ENCODE results near the gene THG1L. TPM values are rescaled to one million over a fixed set of nuclear protein-coding genes. Genes with fewer than 3 reads are reported as not detected.
A peak's percentile ranks its signal among the peaks of the same experiment; 100 is the strongest.
"Not testable (repeated sequence)": the region's sequence is repeated elsewhere in the genome, so short reads cannot be mapped to it uniquely, and the experiment has no call there.

Gene THG1L
- total RNA-seq, 1 donor from 2014 or later: 15.4 TPM

DNA sequence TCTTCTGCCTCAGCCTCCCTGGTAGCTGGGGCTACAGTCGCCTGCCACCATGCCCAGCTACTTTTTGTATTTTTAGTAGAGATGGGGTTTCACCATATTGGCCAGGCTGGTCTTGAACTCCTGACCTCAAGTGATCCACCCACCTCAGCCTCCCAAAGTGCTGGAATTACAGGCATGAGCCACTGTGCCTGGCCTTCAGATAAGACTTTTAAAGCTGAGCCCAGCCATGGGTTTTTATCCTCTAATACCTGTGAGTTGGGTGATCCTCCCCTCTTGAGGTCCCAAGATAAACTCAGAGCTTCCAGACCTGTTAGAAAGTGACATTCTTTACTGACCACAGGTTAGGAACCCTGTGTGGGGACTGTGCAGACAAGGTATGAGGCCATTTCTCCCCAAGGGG lies 3.4 kb upstream of the THG1L start:
- DNase-seq (ENCODE audit: low spot score): not testable (repeated sequence)

- DNase-seq (ENCODE audit: low spot score): no peak
Observed at GRCh38 chr5:157729858-157730257, 1.4 kb upstream of the THG1L start.

GRCh38 chr5:157730900-157731271 lies 334 bp upstream of the THG1L start:
- DNase-seq (ENCODE audit: low spot score): no peak

- no peak for DNase-seq (ENCODE audit: low spot score)
Observed at GRCh38 chr5:157732130-157732514, 902 bp downstream of the THG1L start.

- DNase-seq (ENCODE audit: low spot score): peak; percentile 14
Observed at GRCh38 chr5:157732596-157733262, 1.5 kb downstream of the THG1L start.

DNA sequence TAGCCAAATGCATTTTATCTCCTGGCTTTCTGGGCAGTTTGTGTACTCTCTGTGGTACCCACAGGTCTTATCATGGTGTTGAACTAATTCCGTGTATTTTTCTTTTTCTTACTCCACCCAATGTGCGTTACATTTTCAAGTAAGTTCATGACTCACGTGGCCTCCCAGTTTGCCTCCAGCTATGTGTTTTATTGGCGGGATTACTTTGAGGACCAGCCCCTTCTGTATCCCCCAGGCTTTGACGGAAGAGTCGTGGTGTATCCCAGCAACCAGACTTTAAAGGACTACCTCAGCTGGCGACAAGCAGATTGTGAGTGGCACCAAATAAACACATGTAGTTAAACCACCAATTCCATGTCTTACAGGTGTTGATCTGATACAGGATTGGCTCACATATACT lies 3.2 kb downstream of the THG1L start:
- no peak for DNase-seq (ENCODE audit: low spot score)

DNA sequence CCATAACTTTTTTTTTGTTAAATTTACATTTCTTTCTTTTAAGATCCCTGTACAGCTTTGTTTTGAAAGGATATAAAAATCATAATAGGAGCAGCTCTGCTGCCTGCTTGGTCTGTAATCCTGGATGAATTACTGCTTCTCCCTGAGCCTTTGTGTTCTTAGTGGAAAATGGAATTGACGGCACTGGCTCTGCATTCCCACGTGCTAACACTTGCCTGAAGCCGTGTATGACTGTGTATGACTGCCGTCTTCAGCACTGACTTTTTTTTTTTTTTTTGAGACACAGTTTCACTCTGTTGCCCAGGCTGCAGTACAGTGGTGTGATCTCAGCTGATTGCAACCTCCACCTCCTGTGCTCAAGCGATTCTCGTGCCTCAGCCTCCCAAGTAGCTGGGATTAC lies 4.8 kb downstream of the THG1L start:
- DNase-seq (ENCODE audit: low spot score): no peak

DNA sequence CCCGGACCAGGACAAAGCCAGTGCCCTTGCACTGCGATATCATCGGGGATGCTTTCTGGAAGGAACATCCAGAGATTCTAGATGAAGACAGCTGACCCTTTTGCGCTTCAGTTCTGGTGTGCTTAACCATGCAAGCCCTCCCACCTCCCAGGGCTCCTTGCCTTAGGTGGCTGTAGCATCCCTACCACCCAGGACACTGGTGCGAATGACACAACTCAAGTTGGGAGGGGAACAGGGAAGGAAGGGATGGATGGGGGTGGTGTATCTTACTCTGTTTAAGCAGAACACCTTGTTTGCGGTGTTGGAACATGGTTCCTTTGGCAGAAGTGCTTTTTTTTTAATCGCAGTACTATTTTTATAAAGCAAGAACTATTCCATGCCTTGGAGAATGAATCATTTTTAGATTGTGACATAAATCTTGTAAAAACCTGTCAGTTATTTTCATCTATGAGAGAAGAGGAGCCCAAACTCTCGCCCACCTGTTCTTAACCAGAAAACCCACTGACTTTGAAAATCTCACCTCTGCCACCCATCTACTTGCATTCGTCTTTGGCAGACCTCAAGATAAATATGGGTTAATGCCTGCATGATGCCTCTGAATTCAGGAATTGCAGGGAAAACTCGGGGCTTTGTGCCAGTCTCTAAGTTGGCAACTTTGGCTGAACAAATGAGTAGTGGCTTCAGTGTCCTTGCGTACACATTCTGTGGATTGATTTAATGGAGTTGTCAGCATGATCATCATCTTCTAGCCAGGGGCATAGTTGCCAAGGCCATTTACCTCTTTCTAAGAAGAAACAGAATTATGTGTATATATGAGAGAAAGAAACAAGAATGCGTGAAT lies 8.4 kb downstream of the THG1L start:
- DNase-seq (ENCODE audit: low spot score): no peak

- no peak for DNase-seq (ENCODE audit: low spot score)
Observed at GRCh38 chr5:157740229-157740610, 9.0 kb downstream of the THG1L start.

- DNase-seq (ENCODE audit: low spot score): no peak
Observed at GRCh38 chr5:157741131-157741530, 9.9 kb downstream of the THG1L start.

- peak; percentile 89 for DNase-seq (ENCODE audit: low spot score)
Observed at GRCh38 chr5:157743163-157744050, 12.2 kb downstream of the THG1L start, which contains the start of gene LSM11. Gene LSM11, plus strand, starts transcription at chr5:157743712. Its CDS starts 39 bp downstream, at chr5:157743751.

- DNase-seq (ENCODE audit: low spot score): no peak
Observed at GRCh38 chr5:157744051-157745011, 13.1 kb downstream of the THG1L start.

- DNase-seq (ENCODE audit: low spot score): no peak
Observed at GRCh38 chr5:157745041-157745456, 13.8 kb downstream of the THG1L start.

DNA sequence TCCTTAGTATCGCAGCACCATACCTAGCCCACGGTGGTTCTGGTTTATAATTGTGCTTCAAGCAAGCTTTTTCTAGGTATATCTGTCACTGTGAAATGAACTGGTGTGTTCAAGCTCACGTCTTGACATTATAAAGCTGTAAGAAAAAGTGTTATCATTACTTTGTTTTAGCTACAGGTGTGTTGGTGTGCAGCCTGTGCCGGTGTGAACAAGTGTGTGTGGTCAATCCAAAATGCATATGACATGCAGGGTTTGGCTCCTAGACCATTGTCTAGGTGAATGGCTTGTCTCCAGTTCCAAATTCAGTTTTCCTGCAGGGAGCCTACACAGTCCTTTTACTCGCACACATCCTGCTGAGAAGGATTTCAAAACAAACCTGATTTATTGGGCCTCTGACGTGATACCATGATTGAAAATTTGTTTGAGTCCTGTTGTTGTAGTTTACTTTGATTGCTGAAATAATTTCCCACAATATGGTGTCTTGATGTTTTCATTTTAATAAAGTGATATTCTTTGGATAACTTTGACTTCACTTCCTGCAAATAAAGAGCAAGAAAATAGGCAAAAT lies 16.0 kb downstream of the THG1L start:
- no peak for DNase-seq (ENCODE audit: low spot score)

DNA sequence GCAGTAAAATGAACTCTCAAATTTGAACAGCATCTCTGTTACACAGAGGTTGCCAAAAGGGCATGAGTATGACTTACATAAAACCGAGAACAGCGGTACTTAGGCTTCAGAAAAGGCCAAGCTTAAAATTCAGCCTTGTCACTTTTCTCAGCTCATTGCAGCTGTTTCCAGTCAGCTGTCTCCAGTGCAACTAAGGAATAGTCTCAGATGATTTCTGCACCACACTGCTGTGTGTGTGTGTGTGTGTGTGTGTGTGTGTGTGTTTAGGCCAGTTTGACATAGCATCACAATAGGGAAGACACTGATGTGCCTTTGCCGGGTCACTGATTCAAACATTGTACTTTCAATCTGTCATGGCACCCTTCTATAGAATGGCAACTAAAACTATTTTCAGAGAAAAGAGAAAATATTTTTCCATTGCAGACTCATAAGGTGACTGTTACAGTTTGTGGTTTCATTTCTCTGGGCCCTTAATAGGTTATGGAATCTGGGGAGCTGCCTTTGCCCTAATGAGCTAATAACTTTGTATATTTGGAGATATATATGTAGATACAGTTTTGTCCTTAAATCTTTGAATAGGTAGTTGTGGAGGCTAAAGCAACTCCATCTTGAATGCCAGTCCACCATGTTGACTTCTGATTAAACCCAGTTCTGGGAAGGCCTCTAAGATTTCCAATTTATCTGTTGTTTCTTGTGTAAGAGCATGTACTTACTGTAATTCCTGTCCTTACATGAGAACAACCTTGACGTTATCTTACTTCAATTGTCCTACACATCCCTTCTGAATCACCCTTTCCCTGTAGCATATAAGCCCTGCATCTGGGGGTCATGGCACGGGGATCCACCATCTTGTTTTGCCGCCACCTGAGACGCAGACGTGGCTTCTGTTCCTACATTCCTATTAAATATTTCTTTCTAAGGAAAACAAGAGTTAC lies 16.8 kb downstream of the THG1L start:
- no peak for DNase-seq (ENCODE audit: low spot score)

- DNase-seq (ENCODE audit: low spot score): peak; percentile 66
Observed at GRCh38 chr5:157748760-157749461, 17.7 kb downstream of the THG1L start.

- no peak for DNase-seq (ENCODE audit: low spot score)
Observed at GRCh38 chr5:157749462-157749799, 18.2 kb downstream of the THG1L start.

GRCh38 chr5:157750320-157750719 lies 19.1 kb downstream of the THG1L start:
- DNase-seq (ENCODE audit: low spot score): no peak

- no peak for DNase-seq (ENCODE audit: low spot score)
Observed at GRCh38 chr5:157756122-157756521, 24.9 kb downstream of the THG1L start.

Measured in umbilical cord (tissue), 2 donors.